Measurements from ENCODE around the gene ECEL1. TPM values are rescaled to one million over a fixed set of nuclear protein-coding genes. Genes with fewer than 3 reads are reported as not detected.

ECEL1 gene
- total RNA-seq, 3 donors from 2014 or later: 0.16 to 0.24 TPM; not detected in 1

DNA sequence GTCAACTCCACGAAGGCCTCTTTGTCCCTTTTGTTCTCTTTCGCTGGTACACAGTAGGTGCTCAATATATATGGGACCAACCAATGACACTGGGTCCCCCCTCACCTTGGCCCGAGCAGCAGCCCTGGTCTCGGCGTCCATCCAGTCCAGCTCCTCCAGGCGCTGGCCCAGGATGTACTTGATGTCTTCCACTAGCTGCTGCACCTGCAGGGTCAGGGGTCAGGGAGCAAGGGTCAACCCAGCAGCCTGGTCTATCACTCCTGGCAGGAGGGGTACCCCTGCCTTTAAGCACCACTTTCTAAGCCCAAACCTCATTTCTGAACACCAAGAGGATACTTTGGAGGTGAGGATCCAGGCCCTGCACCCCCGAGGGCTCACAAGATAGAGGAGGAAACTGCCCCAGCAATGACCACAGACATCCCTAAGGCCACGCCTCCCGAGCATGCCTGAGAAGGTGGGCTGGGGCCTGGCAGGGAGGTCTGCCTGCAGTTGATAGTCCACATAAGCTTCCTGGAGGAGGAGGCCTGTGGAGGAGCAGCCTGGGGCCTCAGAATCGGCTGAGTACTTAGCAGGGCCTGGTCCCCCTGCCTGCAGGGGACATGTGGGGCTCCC lies 4.2 kb downstream of the ECEL1 start:
- intact Hi-C loops (cut with DNase I, micrococcal nuclease): no loop called here
- Histone ChIP-seq H3K4me3 (no peak overlapping the region), H3K9me3 (no peaks in the 10 kb centered on the region), H3K4me1 (ENCODE audit: low read depth) (peaks cover 5% of the 10 kb centered on the region), H3K36me3 (ENCODE audit: low read depth) (no peaks in the 10 kb centered on the region)
- DNase-seq: peak in 1 of 3 donors; percentile 5
- TF ChIP-seq, protein P1, sequence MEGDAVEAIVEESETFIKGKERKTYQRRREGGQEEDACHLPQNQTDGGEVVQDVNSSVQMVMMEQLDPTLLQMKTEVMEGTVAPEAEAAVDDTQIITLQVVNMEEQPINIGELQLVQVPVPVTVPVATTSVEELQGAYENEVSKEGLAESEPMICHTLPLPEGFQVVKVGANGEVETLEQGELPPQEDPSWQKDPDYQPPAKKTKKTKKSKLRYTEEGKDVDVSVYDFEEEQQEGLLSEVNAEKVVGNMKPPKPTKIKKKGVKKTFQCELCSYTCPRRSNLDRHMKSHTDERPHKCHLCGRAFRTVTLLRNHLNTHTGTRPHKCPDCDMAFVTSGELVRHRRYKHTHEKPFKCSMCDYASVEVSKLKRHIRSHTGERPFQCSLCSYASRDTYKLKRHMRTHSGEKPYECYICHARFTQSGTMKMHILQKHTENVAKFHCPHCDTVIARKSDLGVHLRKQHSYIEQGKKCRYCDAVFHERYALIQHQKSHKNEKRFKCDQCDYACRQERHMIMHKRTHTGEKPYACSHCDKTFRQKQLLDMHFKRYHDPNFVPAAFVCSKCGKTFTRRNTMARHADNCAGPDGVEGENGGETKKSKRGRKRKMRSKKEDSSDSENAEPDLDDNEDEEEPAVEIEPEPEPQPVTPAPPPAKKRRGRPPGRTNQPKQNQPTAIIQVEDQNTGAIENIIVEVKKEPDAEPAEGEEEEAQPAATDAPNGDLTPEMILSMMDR (IDR thresholded peaks at IDR 0.05): no peak
- no peak for ATAC-seq

DNA sequence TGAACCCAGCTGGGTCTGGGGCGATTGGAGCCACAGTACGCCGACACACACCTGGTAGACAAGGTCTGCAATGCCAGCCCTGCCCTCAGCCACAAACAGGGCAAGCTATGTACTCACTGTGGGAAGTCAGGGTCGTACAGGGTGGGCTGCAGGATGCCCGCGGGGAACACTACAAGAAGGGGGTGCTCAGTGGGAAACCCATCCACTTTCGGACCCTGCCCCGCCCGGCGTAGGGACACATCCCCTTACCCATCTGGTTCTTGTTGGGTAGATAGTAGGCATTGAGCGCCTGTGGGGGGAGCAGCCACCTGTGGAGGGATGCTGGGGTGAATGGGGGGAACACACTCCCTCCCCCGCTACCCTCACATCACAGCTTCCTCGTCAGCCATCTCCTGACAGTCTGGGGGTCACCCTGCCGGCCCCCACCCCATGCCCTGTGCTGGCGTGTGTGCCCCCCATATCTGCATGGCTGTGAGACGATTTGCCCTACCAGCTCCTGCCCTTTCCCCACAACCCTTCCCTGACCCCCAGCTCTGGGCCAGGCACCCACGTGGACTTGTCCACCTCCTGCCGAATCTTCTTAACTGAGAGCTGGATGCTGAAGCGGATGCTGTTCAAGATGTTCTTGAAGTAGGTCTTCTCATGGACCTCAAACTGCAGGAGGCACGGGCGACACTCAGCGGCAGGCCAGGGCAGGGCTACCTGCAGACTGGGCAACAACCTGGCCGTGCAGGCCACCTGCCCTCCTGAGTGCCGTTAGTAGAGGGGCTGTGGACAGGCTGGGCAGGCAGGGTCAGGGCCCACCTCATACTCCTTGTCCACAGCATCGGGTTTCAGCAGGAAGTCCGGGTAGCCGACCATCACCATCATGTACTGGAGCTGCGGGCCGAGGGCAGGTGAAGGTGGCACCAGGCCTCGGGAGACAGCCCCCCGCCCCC lies 5.1 kb downstream of the ECEL1 start:
- Histone ChIP-seq H3K4me1 (ENCODE audit: low read depth) (peaks cover 5% of the 10 kb centered on the region), H3K4me3 (no peak overlapping the region), H3K9me3 (no peaks in the 10 kb centered on the region), H3K36me3 (ENCODE audit: low read depth) (no peaks in the 10 kb centered on the region)
- ATAC-seq (no peak), DNase-seq (peak in 2 of 3 donors; percentile 12 to 36)
- intact Hi-C loops (cut with DNase I, micrococcal nuclease): no loop called here
- TF ChIP-seq, protein P1 (IDR thresholded peaks at IDR 0.05): no peak

DNA sequence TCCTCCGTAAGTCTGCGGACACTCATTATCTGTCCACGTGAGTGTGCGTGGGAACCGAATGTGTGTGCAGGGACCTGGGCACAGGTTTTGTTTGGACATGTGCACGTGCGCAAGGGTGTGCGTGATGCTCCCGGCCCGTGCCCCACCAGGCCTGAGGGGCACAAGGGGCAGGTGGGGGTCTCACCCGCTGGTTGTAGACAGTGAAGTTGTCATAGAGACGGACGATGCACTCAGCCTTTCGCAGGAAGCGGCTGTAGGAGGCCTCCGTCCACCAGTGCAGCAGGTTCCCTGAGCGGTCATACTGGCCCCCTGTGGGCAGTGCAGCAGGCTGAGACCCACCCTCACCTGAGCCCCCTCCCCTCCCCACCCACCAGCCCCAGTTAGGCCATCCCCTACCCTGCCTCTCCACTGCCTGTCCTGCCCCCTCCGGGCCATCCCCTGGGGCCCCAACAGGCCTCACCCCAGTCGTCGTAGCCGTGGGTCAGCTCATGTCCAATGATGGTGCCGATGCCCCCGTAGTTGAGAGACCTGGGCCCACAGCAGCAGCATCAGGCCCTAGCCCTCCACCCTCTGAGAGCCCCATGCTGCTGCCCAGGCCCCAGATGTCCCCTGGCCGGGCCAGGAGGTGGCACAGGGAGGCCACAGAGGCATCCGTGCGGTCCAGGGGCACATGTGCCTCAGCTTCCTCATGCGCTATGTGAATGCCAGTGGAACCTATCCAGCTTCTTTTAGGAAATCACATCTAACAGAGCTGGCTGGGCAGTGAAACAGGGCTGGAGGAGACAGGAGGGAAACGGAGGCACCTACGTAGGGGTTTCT lies 6.1 kb downstream of the ECEL1 start:
- H3K36me3 ChIP-seq (ENCODE audit: low read depth): no peaks in the 10 kb centered on the region
- intact Hi-C loops (cut with DNase I, micrococcal nuclease): no loop called here
- ATAC-seq: no peak
- TF ChIP-seq, protein P1 (IDR thresholded peaks at IDR 0.05): no peak
- DNase-seq: peak in 2 of 3 donors; percentile 9 to 37
- no peaks in the 10 kb centered on the region for H3K9me3 ChIP-seq
- no peak overlapping the region for H3K4me3 ChIP-seq
- no peaks in the 10 kb centered on the region for H3K4me1 ChIP-seq (ENCODE audit: low read depth)

DNA sequence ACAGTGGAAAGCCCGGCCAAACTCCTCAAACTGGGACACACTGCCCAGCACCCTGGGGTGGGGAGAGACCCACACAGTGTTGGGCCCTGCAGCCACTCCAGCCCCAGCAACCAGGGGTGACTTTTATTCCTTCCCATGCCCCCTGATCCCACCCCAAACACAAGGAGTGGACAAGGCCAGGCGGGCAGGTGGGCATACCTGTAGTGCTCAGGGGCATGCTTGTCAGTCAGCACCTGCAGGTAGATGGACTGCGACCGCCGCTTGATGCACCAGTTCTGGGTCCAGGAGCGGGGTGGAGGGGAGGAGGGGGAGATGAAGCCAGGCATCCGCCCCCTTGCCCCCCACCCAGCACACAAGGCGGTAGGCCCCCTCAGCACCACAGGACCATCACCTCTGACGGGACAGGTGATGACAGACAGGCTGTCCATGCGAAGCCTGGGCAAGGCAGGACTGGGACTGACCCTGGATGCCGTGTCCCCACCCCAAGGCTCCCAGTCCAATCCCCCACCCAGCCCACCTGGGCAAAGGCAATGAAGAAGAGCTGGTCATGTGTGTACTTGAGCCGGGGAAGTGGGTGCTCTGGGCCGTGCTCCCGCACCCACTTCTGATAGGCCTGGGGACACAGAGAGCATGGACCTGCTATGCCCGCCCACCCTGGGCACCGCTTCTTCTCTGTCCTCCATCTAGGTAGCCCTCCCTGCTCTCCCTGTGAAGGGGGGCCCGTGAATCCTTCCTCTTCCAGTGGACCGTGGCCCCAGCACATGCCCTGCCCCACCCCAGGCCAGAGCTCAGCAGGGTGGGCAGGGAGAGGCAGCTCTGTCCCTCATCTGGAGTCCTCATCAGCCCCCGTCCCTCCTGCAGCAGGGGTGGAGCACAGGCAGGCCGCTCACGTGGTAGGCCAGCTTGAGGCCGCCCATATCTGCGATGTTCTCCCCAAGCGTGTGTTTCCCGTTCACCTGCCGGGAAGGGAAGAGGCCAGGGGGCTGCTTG lies 7.1 kb downstream of the ECEL1 start:
- intact Hi-C loops (cut with DNase I, micrococcal nuclease): no loop called here
- Histone ChIP-seq H3K4me1 (ENCODE audit: low read depth) (no peaks in the 10 kb centered on the region), H3K4me3 (no peak overlapping the region), H3K9me3 (no peaks in the 10 kb centered on the region), H3K36me3 (ENCODE audit: low read depth) (no peaks in the 10 kb centered on the region)
- DNase-seq (peak in 1 of 3 donors; percentile 13), ATAC-seq (no peak)
- TF ChIP-seq, protein P1 (IDR thresholded peaks at IDR 0.05): no peak

Data from mucosa of descending colon (tissue), 3 donors.